PC-9 (cell line): ENCODE results near the gene SLAIN2. TPM values are rescaled to one million over a fixed set of nuclear protein-coding genes. Genes with fewer than 3 reads are reported as not detected.

Experiments
- BruUV-seq: library from RNA; stranded (reverse); fragments of 400-500 nt; replicated peaks from 2 replicates; lab custom pipeline; 2021; lab: Mats Ljungman, UMichigan
- CTCF ChIA-PET: fragments of 300-600 bp; sonication (Branson Sonifier 250); formaldehyde crosslinking; loops from one replicate; lab custom pipeline; 2022; ENCODE audit warnings: antibody characterized with exemption; lab: Charles Lee
- POLR2A ChIA-PET: fragments of 300-600 bp; sonication (Branson Sonifier 250); formaldehyde crosslinking; loops from one replicate; lab custom pipeline; 2022; ENCODE audit warnings: antibody characterized with exemption; ENCODE audit not compliant: unreplicated experiment; lab: Charles Lee
- DNase-seq, 2 experiments: peaks; one replicate each; pipeline versions ENCODE4 v3.0.0 to v3.0.0-alpha.2; 2015 to 2022; ENCODE audit warnings: mixed read lengths in 1 of 2
- H2AFZ ChIP-seq: fragments of 200-600 bp; sonication (generic); 2 replicates; pipeline ENCODE4 v1.8.1; 2017; ENCODE audit warnings: antibody characterized with exemption
- H3F3A ChIP-seq: fragments of 200-600 bp; sonication (generic); 2 replicates; pipeline ENCODE4 v1.8.1; 2017; ENCODE audit warnings: antibody characterized with exemption, mild to moderate bottlenecking, low read depth; ENCODE audit not compliant: insufficient read depth
- H3K27ac ChIP-seq: fragments of 200-600 bp; sonication (generic); 2 replicates; pipeline ENCODE4 v1.6.1; 2016; ENCODE audit warnings: mixed run types
- H3K27me3 ChIP-seq: fragments of 200-600 bp; sonication (generic); 2 replicates; pipeline ENCODE4 v1.6.1; 2016; ENCODE audit warnings: low read depth, mixed run types; ENCODE audit not compliant: insufficient read depth
- H3K36me3 ChIP-seq: fragments of 200-600 bp; sonication (generic); 2 replicates; pipeline ENCODE4 v1.6.1; 2016; ENCODE audit warnings: low read depth, mixed run types
- H3K4me1 ChIP-seq: fragments of 200-600 bp; sonication (generic); replicated peaks from 2 replicates; pipeline ENCODE4 v1.6.1; 2016; ENCODE audit warnings: mixed run types; ENCODE audit not compliant: insufficient read depth
- H3K4me2 ChIP-seq: fragments of 200-600 bp; sonication (generic); 2 replicates; pipeline ENCODE4 v1.6.1; 2017; ENCODE audit warnings: mixed run types
- H3K4me3 ChIP-seq: fragments of 200-600 bp; sonication (generic); 2 replicates; pipeline ENCODE4 v1.6.1; 2016; ENCODE audit warnings: mixed run types
- H3K79me2 ChIP-seq: fragments of 200-600 bp; sonication (generic); 2 replicates; pipeline ENCODE4 v1.6.1; 2017; ENCODE audit warnings: low read depth, mixed run types
- H3K9me2 ChIP-seq: fragments of 200-600 bp; sonication (generic); 2 replicates; pipeline ENCODE4 v1.8.1; 2017; ENCODE audit warnings: mild to moderate bottlenecking; ENCODE audit not compliant: insufficient read depth
- H3K9me3 ChIP-seq: fragments of 200-600 bp; sonication (generic); 2 replicates; pipeline ENCODE4 v1.8.1; 2016; ENCODE audit warnings: low read depth; ENCODE audit not compliant: insufficient read depth
- H4K20me1 ChIP-seq: fragments of 200-600 bp; sonication (generic); 2 replicates; pipeline ENCODE4 v1.8.1; 2017; ENCODE audit not compliant: insufficient read depth
- CTCF ChIP-seq: fragments of 200-600 bp; sonication (generic); conservative IDR thresholded peaks from 2 replicates; pipeline ENCODE4 v1.6.1; 2017; ENCODE audit warnings: mixed run types, antibody characterized with exemption, mild to moderate bottlenecking, moderate library complexity
- EZH2 ChIP-seq: fragments of 200-600 bp; sonication (generic); IDR thresholded peaks from 2 replicates; pipeline ENCODE4 v1.8.0; 2017; ENCODE audit warnings: antibody characterized with exemption, low read depth
- intact Hi-C: fragments of 100-400 bp; cut with micrococcal nuclease; formaldehyde crosslinking; loops from one replicate; pipeline ENCODE4 v1.10.0; 2022; ENCODE audit not compliant: unreplicated experiment
- total RNA-seq: library from RNA; stranded (reverse); gene quantifications from 2 replicates; pipeline ENCODE4 v1.2.3, GENCODE V29; 2021

The SLAIN2 gene
- total RNA-seq, 1 experiment from 2014 or later = 70.4 TPM

- H3K9me3 ChIP-seq = no peaks in the 10 kb centered on the region
- no peak overlapping the region for H3K27ac ChIP-seq
- TF ChIP-seq EZH2 = no peak
- no peak for TF ChIP-seq CTCF
- intact Hi-C loops = no loop called here
- CTCF ChIA-PET = no interaction called here
- H2AFZ ChIP-seq = no peak overlapping the region
- H3K4me3 ChIP-seq = no peak overlapping the region
- no peaks in the 10 kb centered on the region for H3K27me3 ChIP-seq
- no peaks in the 10 kb centered on the region for H3K79me2 ChIP-seq
- no peaks in the 10 kb centered on the region for H3K9me2 ChIP-seq
- DNase-seq = no peak
- H3F3A ChIP-seq = no peaks in the 10 kb centered on the region
- H3K4me1 ChIP-seq = no peaks in the 10 kb centered on the region
- H3K36me3 ChIP-seq = no peaks in the 10 kb centered on the region
- no peak overlapping the region for H3K4me2 ChIP-seq
- no peaks in the 10 kb centered on the region for H4K20me1 ChIP-seq
- POLR2A ChIA-PET = no interaction called here
- BruUV-seq = no TSS peak
Observed at GRCh38 chr4:48300004-48300403, 41.3 kb upstream of the SLAIN2 start.

- TF ChIP-seq EZH2 (no peak), CTCF (no peak)
- Histone ChIP-seq H3K4me2 (no peak overlapping the region), H2AFZ (no peak overlapping the region), H3K4me1 (no peaks in the 10 kb centered on the region), H3K4me3 (no peak overlapping the region), H4K20me1 (no peaks in the 10 kb centered on the region), H3K27ac (no peak overlapping the region), H3F3A (no peaks in the 10 kb centered on the region), H3K9me3 (no peaks in the 10 kb centered on the region), H3K79me2 (no peaks in the 10 kb centered on the region), H3K36me3 (no peaks in the 10 kb centered on the region), H3K27me3 (no peaks in the 10 kb centered on the region), H3K9me2 (no peaks in the 10 kb centered on the region)
- DNase-seq = no peak
- ChIA-PET CTCF (no interaction called here), POLR2A (no interaction called here)
- BruUV-seq = no TSS peak
- intact Hi-C loops = no loop called here
Observed at GRCh38 chr4:48305508-48305907, 35.8 kb upstream of the SLAIN2 start.

DNA sequence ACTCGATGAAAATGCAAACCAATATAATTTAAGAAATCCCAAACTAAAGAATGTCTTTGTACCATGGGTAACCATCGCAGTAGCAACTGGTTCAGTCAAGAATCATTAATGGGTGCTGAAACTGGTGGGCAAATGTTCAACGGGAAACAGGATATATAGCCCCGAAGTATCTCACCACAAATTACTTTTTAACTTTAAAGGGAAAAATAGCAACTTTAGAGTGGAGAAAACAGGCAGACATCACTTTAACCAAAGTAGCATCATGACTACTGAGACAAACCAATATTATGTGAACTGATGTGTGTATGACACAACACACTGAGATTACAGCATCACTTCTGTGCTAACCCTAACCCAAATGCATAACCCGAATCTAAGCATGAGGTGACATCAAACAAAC is 33.8 kb upstream of the SLAIN2 start:
- Histone ChIP-seq H3K4me1 (no peaks in the 10 kb centered on the region), H3K27ac (no peak overlapping the region), H3K4me2 (no peak overlapping the region), H3K79me2 (no peaks in the 10 kb centered on the region), H3K4me3 (no peak overlapping the region), H3K36me3 (no peaks in the 10 kb centered on the region), H2AFZ (no peak overlapping the region), H4K20me1 (no peaks in the 10 kb centered on the region), H3K27me3 (no peaks in the 10 kb centered on the region), H3F3A (no peaks in the 10 kb centered on the region), H3K9me3 (no peaks in the 10 kb centered on the region), H3K9me2 (no peaks in the 10 kb centered on the region)
- no peak for DNase-seq
- no TSS peak for BruUV-seq
- intact Hi-C loops = no loop called here
- TF ChIP-seq CTCF = no peak
- no peak for TF ChIP-seq EZH2
- CTCF ChIA-PET = no interaction called here
- POLR2A ChIA-PET = no interaction called here
